SW 1271 (cell line): ENCODE data around the gene RPLP1.

Source experiments
- DNase-seq, 2 experiments: peaks; one replicate each; lab custom pipeline; 2025; lab: John Stamatoyannopoulos, UW

Gene RPLP1

GRCh38 chr15:69452692-69453521, at the start of gene RPLP1:
RPLP1 (plus strand) TSS chr15:69452818; CDS start chr15:69452949, 131 bp downstream.
- DNase-seq, result peak; percentile 64 to 92

GRCh38 chr15:69403594-69403993, 49.0 kb upstream of the RPLP1 start:
- no peak for DNase-seq

- DNase-seq, result no peak
These were observed 47.5 kb upstream of the RPLP1 start for GRCh38 chr15:69405110-69405509.

DNA sequence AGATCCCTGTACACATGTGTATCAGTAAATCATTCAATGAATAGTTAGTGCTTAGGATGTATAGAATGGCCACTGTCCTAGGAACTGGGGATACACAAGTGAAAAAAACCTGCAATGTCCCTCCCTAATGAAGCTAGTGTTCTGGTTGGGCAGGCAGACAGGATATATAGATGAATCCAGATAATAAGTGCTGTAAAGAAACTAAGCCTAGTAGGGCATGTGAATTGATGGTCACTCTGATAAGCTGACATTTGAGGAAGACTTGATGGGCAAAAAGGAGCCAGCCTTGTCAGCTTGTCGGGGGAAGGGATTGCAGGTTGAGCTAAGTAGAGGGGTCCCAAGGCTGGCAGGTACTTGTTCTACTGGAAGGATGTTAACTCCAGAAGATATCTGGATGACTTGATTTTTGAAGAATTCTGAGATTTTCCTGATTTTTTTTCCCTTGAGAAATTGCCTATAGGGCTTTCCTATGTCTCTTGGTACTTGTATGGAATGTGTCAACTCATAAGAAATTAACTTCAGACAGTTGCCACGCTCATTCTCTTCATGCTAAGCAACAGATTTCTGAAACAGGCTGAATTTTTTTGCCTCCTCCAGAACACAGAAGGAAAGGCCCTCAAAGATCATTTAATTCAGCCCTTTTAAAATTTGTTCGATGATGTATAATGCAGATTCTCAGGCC, 44.8 kb upstream of the RPLP1 start:
- no peak for DNase-seq

DNA sequence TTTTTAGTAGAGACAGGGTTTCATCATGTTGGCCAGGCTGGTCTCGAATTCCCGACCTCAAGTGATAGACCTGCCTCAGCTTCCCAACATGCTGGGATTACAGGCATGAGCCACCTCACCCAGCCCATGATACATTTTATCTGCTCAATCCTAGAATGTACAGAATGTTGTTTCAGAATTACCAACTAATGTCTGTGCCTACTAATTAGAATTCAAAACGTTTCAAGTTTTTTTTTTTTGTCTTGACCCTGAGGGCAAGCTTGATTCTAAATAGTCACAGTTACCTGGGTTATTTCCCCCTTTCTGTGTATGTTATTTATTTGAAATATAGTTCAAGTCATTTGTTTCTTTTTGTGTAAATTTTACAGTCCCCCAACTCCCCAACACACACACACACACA, 43.8 kb upstream of the RPLP1 start:
- DNase-seq, result no peak

DNA sequence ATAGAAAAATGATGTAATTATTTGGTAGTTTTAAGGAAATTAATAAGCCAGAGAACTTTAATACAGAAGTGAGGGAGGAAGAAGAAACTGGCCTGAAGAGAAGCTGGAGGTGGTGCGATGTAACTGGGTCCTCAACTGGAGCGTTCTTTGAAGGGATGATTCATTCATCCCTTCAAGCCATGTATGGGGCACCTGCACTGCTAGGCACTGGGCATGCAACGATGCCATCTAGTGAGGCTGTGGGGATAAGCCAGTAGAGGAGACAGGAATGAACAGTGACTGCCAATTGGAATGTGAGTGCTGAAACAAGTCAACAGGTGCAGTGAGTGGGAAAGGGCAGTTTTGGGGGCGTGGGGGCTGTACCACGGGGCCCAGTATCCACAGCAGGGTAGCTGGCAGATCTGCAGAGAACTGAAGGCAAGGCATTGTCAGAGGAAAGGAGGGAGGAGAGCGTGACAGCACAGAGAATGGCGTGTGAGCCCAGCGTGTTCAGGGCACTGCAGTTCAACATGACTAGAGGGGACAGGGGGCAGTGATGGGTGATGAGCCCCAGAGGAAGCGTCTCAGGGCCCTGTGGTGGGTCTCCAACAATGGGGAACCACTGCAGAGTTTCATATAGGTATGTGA, 42.3 kb upstream of the RPLP1 start:
- DNase-seq, result peak in 1 of 2 experiments; percentile 61

GRCh38 chr15:69412274-69412673, 40.3 kb upstream of the RPLP1 start:
- no peak for DNase-seq

- DNase-seq, result no peak
These were observed 39.9 kb upstream of the RPLP1 start for GRCh38 chr15:69412701-69413100.

DNA sequence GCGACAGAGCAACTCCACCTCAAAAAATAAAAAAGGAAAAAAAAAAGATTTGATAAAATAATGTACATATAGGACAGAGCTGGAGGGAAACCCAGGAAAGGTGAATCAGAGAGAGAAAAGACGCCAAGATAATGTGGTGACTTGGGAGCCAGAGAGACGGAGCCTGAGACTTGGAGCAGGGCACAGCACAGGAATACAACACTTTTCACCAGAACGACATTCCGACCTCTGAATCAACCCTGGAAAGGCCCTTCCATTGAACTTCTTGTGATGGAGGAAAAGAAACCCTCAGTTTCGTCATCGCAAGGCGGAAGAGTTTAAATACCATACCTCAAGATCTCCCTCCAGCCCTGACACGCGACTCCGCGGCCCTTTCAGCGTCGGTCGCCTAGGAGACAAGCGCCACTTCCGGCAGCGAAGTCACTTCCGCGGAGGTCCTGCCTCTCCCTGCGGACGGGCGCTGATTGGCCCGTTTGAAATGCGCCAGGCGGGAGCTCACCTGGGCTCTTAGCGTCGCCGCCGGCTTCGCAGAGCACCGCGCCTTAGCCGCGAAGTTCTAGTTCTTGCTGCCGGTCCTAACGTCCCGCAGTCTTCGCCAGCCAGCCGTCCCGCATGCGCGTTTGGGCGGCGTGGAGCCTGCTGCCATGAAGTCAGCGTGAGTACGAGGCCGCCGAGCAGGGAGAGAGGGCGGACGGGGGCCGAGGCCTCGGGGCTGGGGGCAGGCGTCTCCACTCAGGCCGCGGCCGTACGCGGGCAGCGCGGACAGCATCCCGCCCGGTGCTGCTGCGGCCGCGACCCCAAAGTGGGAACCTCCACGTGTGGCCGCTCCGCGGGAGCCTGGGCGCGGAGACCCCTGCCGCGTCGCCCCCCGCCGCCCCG, 38.6 kb upstream of the RPLP1 start, which contains the start of gene KIF23:
KIF23 (plus strand) TSS at position 528 of the 879 bp plus-strand sequence; CDS start at position 645, 117 bp downstream.
- peak; percentile 88 to 95 for DNase-seq

GRCh38 chr15:69414701-69415167, 37.9 kb upstream of the RPLP1 start:
- peak; percentile 55 to 88 for DNase-seq

GRCh38 chr15:69415381-69415780, 37.2 kb upstream of the RPLP1 start:
- no peak for DNase-seq

GRCh38 chr15:69417581-69417980, 35.0 kb upstream of the RPLP1 start:
- DNase-seq, result no peak

DNA sequence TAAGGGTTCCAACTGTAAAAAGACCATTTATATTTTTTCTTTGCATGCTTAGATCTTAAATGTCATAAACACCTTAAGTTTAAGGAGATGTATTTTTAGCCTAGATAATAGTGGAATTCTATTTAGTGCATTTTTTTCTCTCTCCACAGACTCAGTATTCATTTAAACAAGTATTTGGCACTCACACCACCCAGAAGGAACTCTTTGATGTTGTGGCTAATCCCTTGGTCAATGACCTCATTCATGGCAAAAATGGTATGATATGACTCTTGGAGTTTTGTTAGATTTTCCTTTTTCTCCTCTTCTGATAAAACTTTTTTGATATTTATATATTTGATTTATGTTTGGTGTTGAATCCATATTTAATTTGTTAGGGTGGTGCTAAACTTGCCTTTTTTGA, 31.1 kb upstream of the RPLP1 start:
- no peak for DNase-seq

GRCh38 chr15:69422336-69422895, 30.2 kb upstream of the RPLP1 start:
- DNase-seq, result no peak

DNA sequence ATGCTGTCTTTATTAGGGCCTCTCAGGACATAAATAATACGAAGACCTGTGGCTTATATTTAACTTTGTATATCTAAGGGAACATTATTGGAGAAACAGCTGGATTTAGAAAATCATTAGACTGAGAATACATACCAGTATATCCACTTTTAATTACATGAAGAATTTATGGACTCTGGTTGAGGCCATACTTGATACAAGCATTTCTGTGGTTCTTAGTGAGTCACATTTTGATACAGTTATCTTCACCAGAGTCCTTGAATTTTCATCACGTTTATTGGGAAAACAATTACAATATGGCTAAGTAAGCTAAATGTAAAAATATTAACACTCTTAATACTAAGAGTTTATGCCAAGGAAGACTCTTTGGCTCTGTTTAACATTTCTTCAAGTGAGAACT, 28.6 kb upstream of the RPLP1 start:
- DNase-seq, result no peak

- no peak for DNase-seq
These were observed 27.7 kb upstream of the RPLP1 start for GRCh38 chr15:69424748-69425413.

DNA sequence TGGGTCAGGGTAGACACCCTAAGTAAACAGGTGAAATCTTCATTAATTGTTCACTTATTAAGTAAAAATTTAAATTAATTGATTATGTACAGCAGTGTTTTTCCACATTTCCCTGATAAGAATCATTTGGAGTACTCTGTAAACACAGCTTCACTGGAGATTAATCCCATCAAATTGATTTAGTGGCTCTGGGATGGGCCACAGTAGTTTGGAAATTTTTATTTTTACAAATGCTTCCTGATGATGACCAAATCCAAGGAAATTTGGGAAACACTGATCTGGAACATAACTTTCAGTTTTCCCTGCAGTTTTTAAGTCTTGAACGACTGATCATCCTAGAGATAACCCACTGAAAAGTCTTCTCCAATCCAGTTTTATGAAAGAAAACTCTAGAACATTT, 18.8 kb upstream of the RPLP1 start:
- no peak for DNase-seq

DNA sequence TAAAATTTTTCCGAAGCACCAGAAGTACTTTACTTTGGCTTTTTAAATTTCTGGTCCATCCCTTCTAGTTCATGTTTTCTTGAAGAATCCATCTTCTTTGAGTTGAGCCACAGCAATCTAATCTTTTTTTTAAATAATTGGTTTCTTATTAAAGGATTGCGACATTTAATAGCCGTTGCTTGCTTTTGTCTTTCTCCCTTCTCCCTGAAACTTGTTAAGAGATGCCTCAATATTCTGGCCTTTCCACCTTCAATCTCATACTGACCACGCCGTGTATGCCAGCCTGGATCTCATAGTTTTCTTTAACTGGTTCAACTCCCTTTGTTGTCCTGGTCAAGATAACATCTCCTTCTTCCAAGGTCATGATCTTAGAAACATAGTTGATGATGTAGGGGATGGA, 18.4 kb upstream of the RPLP1 start:
- no peak for DNase-seq

GRCh38 chr15:69434679-69435078, 17.9 kb upstream of the RPLP1 start:
- DNase-seq, result no peak

GRCh38 chr15:69435985-69436384, 16.6 kb upstream of the RPLP1 start:
- no peak for DNase-seq

DNA sequence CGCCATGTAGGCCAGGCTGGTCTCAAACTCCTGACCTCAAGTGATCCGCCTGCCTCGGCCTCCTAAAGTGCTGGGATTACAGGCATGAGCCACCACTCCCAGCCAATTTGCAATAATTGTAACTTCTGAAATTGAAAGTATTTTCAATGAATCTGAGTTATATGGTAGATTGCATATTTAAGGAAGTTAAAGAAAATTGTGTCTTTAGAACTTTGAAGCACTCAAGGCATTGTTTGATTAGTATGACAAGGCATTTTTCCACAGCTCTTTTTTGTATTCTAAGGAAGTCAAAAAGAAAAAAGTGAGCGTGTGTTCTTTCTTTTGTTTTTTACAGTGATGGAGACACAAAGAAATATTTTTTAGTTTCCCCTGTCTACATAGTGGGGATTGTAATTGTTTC, 15.7 kb upstream of the RPLP1 start:
- DNase-seq, result no peak
